HG03097 (cell line): ENCODE results near the gene MYO1D.
"Not testable (repeated sequence)": the region's sequence is repeated elsewhere in the genome, so short reads cannot be mapped to it uniquely, and the experiment has no call there.

Experiments used
- ATAC-seq: cut with Tn5 transposase; IDR thresholded peaks from one replicate; pipeline ENCODE4 v1.9.1; 2021; ENCODE audit not compliant: unreplicated experiment, low FRiP score

MYO1D gene

GRCh38 chr17:32742681-32743538 is 134.0 kb downstream of the MYO1D start:
- no peak for ATAC-seq

GRCh38 chr17:32741381-32741780 is 135.5 kb downstream of the MYO1D start:
- no peak for ATAC-seq

GRCh38 chr17:32739722-32740121 is 137.2 kb downstream of the MYO1D start:
- no peak for ATAC-seq

- not testable (repeated sequence) for ATAC-seq
Observed at GRCh38 chr17:32739151-32739550, 137.8 kb downstream of the MYO1D start.

- ATAC-seq = no peak
Observed at GRCh38 chr17:32733401-32733800, 143.5 kb downstream of the MYO1D start.

GRCh38 chr17:32732900-32733299 is 144.0 kb downstream of the MYO1D start:
- no peak for ATAC-seq

GRCh38 chr17:32732296-32732642 is 144.7 kb downstream of the MYO1D start:
- ATAC-seq = no peak

- ATAC-seq = no peak
Observed at GRCh38 chr17:32731556-32732295, 145.2 kb downstream of the MYO1D start.

GRCh38 chr17:32727681-32728080 is 149.2 kb downstream of the MYO1D start:
- ATAC-seq = no peak

GRCh38 chr17:32725697-32726096 is 151.2 kb downstream of the MYO1D start:
- no peak for ATAC-seq

GRCh38 chr17:32723310-32723955 is 153.5 kb downstream of the MYO1D start:
- no peak for ATAC-seq

GRCh38 chr17:32722733-32723132 is 154.2 kb downstream of the MYO1D start:
- ATAC-seq = no peak

- ATAC-seq = no peak
Observed at GRCh38 chr17:32720671-32721070, 156.3 kb downstream of the MYO1D start.

GRCh38 chr17:32719689-32720088 is 157.2 kb downstream of the MYO1D start:
- ATAC-seq = no peak

GRCh38 chr17:32714922-32715321 is 162.0 kb downstream of the MYO1D start:
- ATAC-seq = not testable (repeated sequence)

- ATAC-seq = not testable (repeated sequence)
Observed at GRCh38 chr17:32714206-32714605, 162.7 kb downstream of the MYO1D start.

GRCh38 chr17:32713081-32713480 is 163.8 kb downstream of the MYO1D start:
- no peak for ATAC-seq

GRCh38 chr17:32709562-32709961 is 167.4 kb downstream of the MYO1D start:
- ATAC-seq = no peak

- ATAC-seq = no peak
Observed at GRCh38 chr17:32701871-32702270, 175.1 kb downstream of the MYO1D start.

- no peak for ATAC-seq
Observed at GRCh38 chr17:32699247-32699646, 177.7 kb downstream of the MYO1D start.
